ENCODE measurements around the gene MMP2. TPM values are rescaled to one million over a fixed set of nuclear protein-coding genes. Genes with fewer than 3 reads are reported as not detected.

Gene MMP2
- total and polyA plus RNA-seq, 10 of the 15 experiments (the other 5 are each of a cell fraction or from before 2014, with no cell fraction given) = 0.37 to 0.80 (median 0.59) TPM; not detected in 7

DNA sequence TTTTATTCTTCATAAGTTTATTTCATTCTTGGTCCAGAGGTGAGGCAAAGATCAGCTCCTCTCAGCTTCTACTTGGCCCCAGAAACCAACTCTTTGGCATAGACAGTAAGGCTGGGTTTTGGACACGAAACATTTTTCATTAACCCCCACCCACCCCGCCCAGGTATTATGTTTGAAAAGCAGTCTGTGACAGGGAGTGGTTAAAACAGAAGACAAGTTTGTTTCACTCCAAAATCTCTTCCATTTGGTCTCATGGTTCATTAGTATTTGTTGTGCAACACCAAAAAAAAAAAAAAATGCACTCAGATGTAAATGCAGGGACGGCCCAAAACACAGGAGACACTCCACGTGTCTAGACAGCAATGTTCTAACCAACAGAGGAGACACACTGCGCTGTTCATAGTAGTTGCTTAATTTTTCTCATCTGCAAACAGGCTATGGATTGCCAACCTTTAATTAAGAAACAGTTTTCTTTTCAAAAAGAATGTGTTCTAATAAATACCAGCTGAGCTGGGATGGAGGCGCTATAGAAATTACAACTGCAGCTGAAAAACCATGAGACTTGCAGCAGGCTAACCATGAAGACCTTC, 39.8 kb upstream of the MMP2 start:
- no TSS peak for BruUV-seq (replicated peaks)

More for the DNA sequence above, 39.8 kb upstream of the MMP2 start:
- WGBS (ENCODE audit: insufficient coverage, insufficient replicate concordance, low lambda C conversion rate, missing lambda C conversion rate) = 48% methylated on average over 6 of the region's 6 CpGs
- no peak for FAIRE-seq
- Histone ChIP-seq H4K20me1 (ENCODE audit: control insufficient read depth, insufficient read depth) (no peaks in the 10 kb centered on the region), H3K4me2 (ENCODE audit: control insufficient read depth, insufficient read depth) (no peak overlapping the region), H2AFZ (ENCODE audit: control insufficient read depth, low read depth, low read length) (no peak overlapping the region), H3K27ac (ENCODE audit: control insufficient read depth, insufficient read depth) (no peak overlapping the region), H3K79me2 (ENCODE audit: control insufficient read depth, insufficient read depth, low read length) (no peaks in the 10 kb centered on the region), H3K36me3 (ENCODE audit: control insufficient read depth in 2 of 2, insufficient read depth in 2 of 2, low read length in 1 of 2) (no peaks in the 10 kb centered on the region), H3K27me3 (replicated peaks in 1 of 2; ENCODE audit: control insufficient read depth in 2 of 2, insufficient read depth in 2 of 2, low read length in 1 of 2) (no peaks in the 10 kb centered on the region), H3K9ac (ENCODE audit: control insufficient read depth, insufficient read depth, low read length) (no peak overlapping the region), H3K4me3 (no peak overlapping the region), H3K4me1 (ENCODE audit: control insufficient read depth, insufficient read depth, low read length) (no peaks in the 10 kb centered on the region), H3K9me3 (replicated peaks; ENCODE audit: control insufficient read depth, insufficient read depth, low read length) (no peaks in the 10 kb centered on the region)
- DNase-seq (ENCODE audit: low read depth, low spot score) = no peak
- SMC1A ChIA-PET (ENCODE audit: uncharacterized antibody, unreplicated experiment) = interaction anchor here (1.0 kb wide), 1 partner anchor 26 kb away, joined by 3 read pairs; no protein-coding TSS in a partner anchor
- ATAC-seq = 0 out of 3 replicates have a peak, but pooled peaks have one; percentile 4
- in situ Hi-C loops (cut with MboI) = no loop called here
- intact Hi-C loops (cut with micrococcal nuclease; ENCODE audit: unreplicated experiment) = no loop called here
- RAD21 ChIA-PET (ENCODE audit: unreplicated experiment) = interaction anchor here (2.2 kb wide), 1 partner anchor 26 kb away, joined by 4 read pairs; no protein-coding TSS in a partner anchor
- TF ChIP-seq MYC (IDR thresholded peaks at IDR 0.05; ENCODE audit: insufficient read depth, insufficient read length, insufficient replicate concordance, low read length, severe bottlenecking) = no peak
- TF ChIP-seq IRF4 (IDR thresholded peaks at IDR 0.05; ENCODE audit: low read depth, low read length) = no peak
- TF ChIP-seq PRDM15 (CRISPR knock-in tag; IDR thresholded peaks at IDR 0.05) = no peak
- no peak for TF ChIP-seq PML (IDR thresholded peaks at IDR 0.05; ENCODE audit: low read length)
- TF ChIP-seq FOXK2 (IDR thresholded peaks at IDR 0.05) = no peak
- TF ChIP-seq TCF3 (IDR thresholded peaks at IDR 0.05; ENCODE audit: borderline replicate concordance, insufficient read depth, low read depth, low read length) = no peak
- no peak for TF ChIP-seq CEBPZ (IDR thresholded peaks at IDR 0.05; ENCODE audit: low read depth, low read length)
- TF ChIP-seq MTA3 (IDR thresholded peaks at IDR 0.05; ENCODE audit: borderline replicate concordance, low read length) = no peak
- CTCF ChIA-PET = interaction anchor here (0.6 to 1.4 kb wide), 2 partner anchors 26 to 112 kb away, joined by 3 to 5 read pairs; no protein-coding TSS in a partner anchor
- POLR2A ChIA-PET = no interaction called here

Data from GM12878 (cell line).